GM12891 (cell line): ENCODE measurements around the gene ALKBH1.
"Not testable (repeated sequence)": the region's sequence is repeated elsewhere in the genome, so short reads cannot be mapped to it uniquely, and the experiment has no call there.

Source experiments
- DNase-seq: peaks from one replicate; pipeline ENCODE4 v3.0.0; 2011; ENCODE audit warnings: low spot score; ENCODE audit not compliant: insufficient read length
- FAIRE-seq: peaks from 2 replicates; lab custom pipeline; 2011; peaks lifted over from hg19 to GRCh38; lab: Jason Lieb, UNC
- PAX5 ChIP-seq: IDR thresholded peaks from 2 replicates; pipeline ENCODE4 v1.6.1; 2011; ENCODE audit warnings: low read length, moderate library complexity, mild to moderate bottlenecking; ENCODE audit not compliant: insufficient read depth, severe bottlenecking
- POLR2A ChIP-seq: IDR thresholded peaks from 2 replicates; pipeline ENCODE4 v1.6.1; 2011; ENCODE audit warnings: low read depth, low read length, control low read depth
- POLR2AphosphoS5 ChIP-seq: IDR thresholded peaks from 2 replicates; pipeline ENCODE4 v1.6.1; 2011; ENCODE audit warnings: low read depth, low read length, control low read depth
- POU2F2 ChIP-seq: IDR thresholded peaks from 2 replicates; pipeline ENCODE4 v1.6.1; 2011; ENCODE audit warnings: low read depth, mild to moderate bottlenecking, control low read depth, low read length, moderate library complexity
- SPI1 ChIP-seq: IDR thresholded peaks from 2 replicates; pipeline ENCODE4 v1.6.1; 2011; ENCODE audit warnings: low read depth, low read length, control low read depth
- TAF1 ChIP-seq: IDR thresholded peaks from 2 replicates; pipeline ENCODE4 v1.6.1; 2011; ENCODE audit warnings: low read depth, low read length, control low read depth

The ALKBH1 gene

GRCh38 chr14:77674931-77675330, 32.9 kb downstream of the ALKBH1 start:
- FAIRE-seq: no peak
- DNase-seq: no peak
- TF ChIP-seq SPI1: no peak
- TF ChIP-seq POLR2AphosphoS5: no peak
- TF ChIP-seq POU2F2: no peak
- no peak for TF ChIP-seq POLR2A
- TF ChIP-seq PAX5: no peak
- TF ChIP-seq TAF1: no peak

GRCh38 chr14:77673193-77673592, 34.6 kb downstream of the ALKBH1 start:
- DNase-seq (no peak), FAIRE-seq (no peak)
- TF ChIP-seq POU2F2 (no peak), TAF1 (no peak), POLR2AphosphoS5 (no peak), PAX5 (no peak), SPI1 (no peak), POLR2A (no peak)

- FAIRE-seq (no peak), DNase-seq (no peak)
- no peak for TF ChIP-seq TAF1
- TF ChIP-seq PAX5: no peak
- TF ChIP-seq POLR2AphosphoS5: no peak
- no peak for TF ChIP-seq SPI1
- no peak for TF ChIP-seq POLR2A
- no peak for TF ChIP-seq POU2F2
Measured at GRCh38 chr14:77667331-77667730, 40.5 kb downstream of the ALKBH1 start.

- no peak for FAIRE-seq
- TF ChIP-seq POLR2AphosphoS5 (no peak), TAF1 (no peak), POLR2A (no peak), SPI1 (no peak), PAX5 (no peak), POU2F2 (no peak)
Measured at GRCh38 chr14:77663293-77663692, 44.5 kb downstream of the ALKBH1 start.

GRCh38 chr14:77661562-77661961, 46.3 kb downstream of the ALKBH1 start:
- not testable (repeated sequence) for FAIRE-seq, DNase-seq

More at GRCh38 chr14:77663293-77663692, 44.5 kb downstream of the ALKBH1 start:
- no peak for DNase-seq

GRCh38 chr14:77660754-77661153, 47.1 kb downstream of the ALKBH1 start:
- DNase-seq (no peak), FAIRE-seq (no peak)
- no peak for TF ChIP-seq SPI1
- no peak for TF ChIP-seq POU2F2
- no peak for TF ChIP-seq PAX5
- no peak for TF ChIP-seq TAF1
- no peak for TF ChIP-seq POLR2A
- no peak for TF ChIP-seq POLR2AphosphoS5

GRCh38 chr14:77659831-77660230, 48.0 kb downstream of the ALKBH1 start:
- TF ChIP-seq TAF1: no peak
- no peak for TF ChIP-seq POU2F2
- no peak for TF ChIP-seq POLR2AphosphoS5
- TF ChIP-seq PAX5: no peak
- no peak for TF ChIP-seq SPI1
- no peak for TF ChIP-seq POLR2A
- FAIRE-seq: no peak
- no peak for DNase-seq

GRCh38 chr14:77657280-77657679, 50.5 kb downstream of the ALKBH1 start:
- no peak for FAIRE-seq
- no peak for DNase-seq
- no peak for TF ChIP-seq POU2F2
- TF ChIP-seq TAF1: no peak
- TF ChIP-seq POLR2AphosphoS5: no peak

GRCh38 chr14:77654001-77654441, 53.8 kb downstream of the ALKBH1 start:
- FAIRE-seq (no peak), DNase-seq (no peak)
- no peak for TF ChIP-seq POLR2AphosphoS5
- no peak for TF ChIP-seq PAX5
- TF ChIP-seq SPI1: no peak
- TF ChIP-seq POLR2A: no peak

- DNase-seq (no peak), FAIRE-seq (no peak)
- TF ChIP-seq POLR2A: no peak
- no peak for TF ChIP-seq SPI1
- TF ChIP-seq TAF1: no peak
- TF ChIP-seq POLR2AphosphoS5: no peak
- TF ChIP-seq PAX5: no peak
- no peak for TF ChIP-seq POU2F2
Measured at GRCh38 chr14:77649326-77649725, 58.5 kb downstream of the ALKBH1 start.
